AG04450 (cell line): ENCODE measurements around the gene TACSTD2. TPM values are rescaled to one million over a fixed set of nuclear protein-coding genes. Genes with fewer than 3 reads are reported as not detected.

ENCODE experiments used
- CTCF ChIA-PET: fragments of 300-600, 350-600 bp; formaldehyde crosslinking; extraction: SDS; loops from one replicate; lab custom pipeline; 2022; ENCODE audit warnings: antibody characterized with exemption, inconsistent platforms; lab: Charles Lee
- POLR2A ChIA-PET: fragments of 350-600 bp; formaldehyde crosslinking; extraction: SDS; loops from one replicate; lab custom pipeline; 2021; ENCODE audit warnings: antibody characterized with exemption, inconsistent platforms; lab: Yijun Ruan, JAX
- DNase-seq: peaks from one replicate; pipeline ENCODE4 v3.0.0-alpha.2; 2011; ENCODE audit warnings: low read depth, low spot score
- H3K27ac ChIP-seq: one replicate; pipeline ENCODE4 v1.5.1; 2012; ENCODE audit warnings: low read depth, low read length, control low read depth
- H3K27me3 ChIP-seq: one replicate; pipeline ENCODE4 v1.6.0; 2012; ENCODE audit warnings: low read length; ENCODE audit not compliant: control insufficient read depth, insufficient read depth
- H3K4me3 ChIP-seq: 2 replicates; pipeline ENCODE4 v1.5.1; 2011; ENCODE audit warnings: mild to moderate bottlenecking, low read depth, low read length, control low read depth
- H3K9me3 ChIP-seq: 2 replicates; pipeline ENCODE4 v1.5.1; 2012; ENCODE audit warnings: low read length; ENCODE audit not compliant: control insufficient read depth, insufficient read depth
- CTCF ChIP-seq: IDR thresholded peaks from 2 replicates; pipeline ENCODE4 v1.5.1; 2011; ENCODE audit warnings: low read depth, low read length, control low read depth, inconsistent platforms
- polyA plus RNA-seq: library from polyadenylated mRNA; depleted of rRNA; stranded (reverse); fragments of >200 nt; gene quantifications from 2 replicates; pipeline ENCODE4 v1.2.3, GENCODE V29; 2011

Gene TACSTD2
- polyA plus RNA-seq, 1 experiment: 0.07 TPM

DNA sequence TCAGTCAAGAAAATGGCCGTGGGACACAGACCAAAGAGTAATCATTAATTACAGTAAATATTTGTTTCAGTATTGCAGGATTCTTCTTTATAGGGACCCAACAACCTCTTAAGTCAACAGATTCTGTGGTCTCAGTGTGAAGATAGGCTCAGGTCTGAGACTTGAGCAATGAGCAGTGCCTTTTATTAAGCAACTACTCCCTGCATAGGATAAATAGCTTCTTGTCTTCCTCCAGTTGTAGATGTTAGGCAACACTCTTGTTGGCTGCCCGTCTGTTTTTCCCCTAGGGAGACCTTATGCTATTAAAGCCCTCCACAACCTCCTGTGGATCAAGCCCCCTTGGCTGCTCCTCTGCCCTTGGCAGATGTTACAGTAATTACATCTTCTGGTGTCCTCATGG, 28.7 kb downstream of the TACSTD2 start:
- POLR2A ChIA-PET: no interaction called here

GRCh38 chr1:58546520-58547308, 30.3 kb downstream of the TACSTD2 start, which contains the start of gene OMA1:
TSS of gene OMA1 (minus strand) at chr1:58546726. CDS start at chr1:58539294, 7,432 bp downstream.
- ChIA-PET CTCF (interaction anchor here (0.6 to 6.1 kb wide), 28 partner anchors 9 to 123 kb away, joined by 3 to 75 read pairs (median 5); no protein-coding TSS in a partner anchor), POLR2A (interaction anchor here (0.6 to 1.3 kb wide), 11 partner anchors 19 to 1238 kb away, joined by 3 to 11 read pairs (median 6); no protein-coding TSS in a partner anchor)
- TF ChIP-seq CTCF: peak; percentile 99
- H3K9me3 ChIP-seq: no peaks in the 10 kb centered on the region
- peaks cover 18% of the 10 kb centered on the region for H3K27me3 ChIP-seq
- peak within 1 kb of the TSS; percentile 97 for H3K27ac ChIP-seq
- peak within 1 kb of the TSS; percentile 75 for H3K4me3 ChIP-seq
- peak; percentile 96 for DNase-seq

More for the DNA sequence above, 28.7 kb downstream of the TACSTD2 start:
- DNase-seq: no peak
- no peaks in the 10 kb centered on the region for H3K9me3 ChIP-seq
- no peak for TF ChIP-seq CTCF
- no peak overlapping the region for H3K4me3 ChIP-seq
- CTCF ChIA-PET: interaction anchor here (0.6 to 6.1 kb wide), 7 partner anchors 22 to 190 kb away, joined by 3 to 75 read pairs (median 14); no protein-coding TSS in a partner anchor
- H3K27me3 ChIP-seq: peaks cover 22% of the 10 kb centered on the region
- H3K27ac ChIP-seq: no peak overlapping the region

DNA sequence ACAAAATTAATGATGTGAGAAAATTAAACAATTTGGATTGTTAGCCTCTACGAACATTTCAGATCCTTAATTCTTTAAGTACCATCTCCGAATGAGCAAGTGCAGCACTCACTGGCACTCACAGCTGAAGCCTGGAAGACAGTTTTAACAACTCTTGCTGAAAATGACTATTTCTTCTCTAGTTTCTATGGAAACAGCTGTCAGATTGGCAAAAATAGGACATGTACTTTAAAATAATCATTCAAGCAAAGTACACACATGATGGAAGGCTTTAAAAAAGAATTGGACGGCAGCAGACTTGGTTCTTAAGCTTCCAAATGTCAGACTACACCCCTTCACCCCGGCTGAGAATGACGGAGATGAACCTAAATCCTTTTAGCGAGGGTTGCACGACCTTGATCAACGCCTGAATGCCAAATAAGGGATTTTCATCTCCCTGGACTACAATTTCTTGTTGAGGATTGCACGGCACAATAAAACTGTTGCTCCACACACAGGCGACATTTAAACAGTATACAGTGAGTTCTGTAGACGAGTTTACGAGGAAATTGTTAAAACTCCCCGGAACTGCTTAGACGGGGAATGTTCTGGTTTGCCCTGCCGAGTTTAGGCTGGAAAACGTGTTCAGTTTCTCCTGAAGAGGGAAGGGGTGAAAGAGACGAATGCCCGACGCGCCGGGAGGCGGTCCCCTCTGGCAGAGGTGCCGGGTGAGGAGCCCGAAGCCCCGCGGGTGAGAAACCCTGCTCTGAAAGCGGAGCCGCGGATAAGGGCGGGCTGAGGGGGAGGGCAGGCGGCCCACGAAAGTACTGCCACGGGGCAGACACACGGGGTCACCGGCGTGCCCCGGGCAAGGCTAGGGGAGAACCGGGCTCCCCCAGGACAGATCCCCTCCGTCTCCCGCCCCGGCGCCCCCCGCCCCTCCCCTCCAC, 31.2 kb downstream of the TACSTD2 start:
- Histone ChIP-seq H3K4me3 (peak overlapping the region; percentile 75), H3K9me3 (no peaks in the 10 kb centered on the region), H3K27ac (peak overlapping the region; percentile 97), H3K27me3 (peaks cover 15% of the 10 kb centered on the region)
- DNase-seq: peak; percentile 44
- ChIA-PET CTCF (interaction anchor here (0.6 to 6.1 kb wide), 17 partner anchors 10 to 110 kb away, joined by 3 to 75 read pairs (median 5); no protein-coding TSS in a partner anchor), POLR2A (interaction anchor here (0.7 to 1.0 kb wide), 4 partner anchors 18 to 1237 kb away, joined by 7 to 11 read pairs (median 8); no protein-coding TSS in a partner anchor)
- no peak for TF ChIP-seq CTCF

GRCh38 chr1:58543260-58543659, 33.8 kb downstream of the TACSTD2 start:
- H3K4me3 ChIP-seq: no peak overlapping the region
- no peak overlapping the region for H3K27ac ChIP-seq
- no peaks in the 10 kb centered on the region for H3K27me3 ChIP-seq
- H3K9me3 ChIP-seq: no peaks in the 10 kb centered on the region
- DNase-seq: no peak
- POLR2A ChIA-PET: no interaction called here
- TF ChIP-seq CTCF: no peak
- CTCF ChIA-PET: interaction anchor here (2.1 to 6.3 kb wide), 2 partner anchors 28 to 110 kb away, joined by 13 to 53 read pairs; no protein-coding TSS in a partner anchor
